Hematopoietic multipotent progenitor cell treated with erythropoietin and hydrocortisone succinate and interleukin-3 and kit ligand, for 15 days (in vitro differentiated cells): ENCODE measurements around the gene CCNL2.

Source experiments
- DNase-seq: peaks from one replicate; pipeline ENCODE4 v3.0.0-alpha.2; 2015; ENCODE audit warnings: low spot score

The CCNL2 gene

DNA sequence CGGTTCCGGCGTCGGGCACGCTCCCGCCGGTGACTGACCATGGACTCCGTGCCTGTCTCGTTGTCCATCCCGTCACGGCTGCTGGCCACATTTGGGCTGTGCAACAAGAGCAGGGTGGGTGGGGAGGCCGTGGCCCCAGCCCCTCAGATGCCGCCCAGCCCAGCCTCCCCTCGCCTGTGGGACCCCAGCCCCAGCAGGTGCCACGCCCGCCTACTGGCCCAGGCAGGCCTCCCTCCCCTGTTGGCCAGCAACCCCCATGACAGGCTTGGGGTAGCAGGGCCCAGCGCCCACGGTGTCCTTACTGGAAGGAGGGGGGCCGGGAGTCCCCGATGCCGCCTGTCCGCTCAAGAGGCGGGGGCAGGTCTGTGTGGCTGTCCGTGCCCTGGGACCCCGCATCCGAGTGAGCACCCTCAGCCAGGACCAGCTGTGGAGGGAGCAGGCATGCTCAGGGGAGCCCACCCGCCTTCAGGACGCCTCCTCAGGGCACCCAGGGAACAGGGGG, 57.0 kb downstream of the CCNL2 start:
- DNase-seq: no peak

DNA sequence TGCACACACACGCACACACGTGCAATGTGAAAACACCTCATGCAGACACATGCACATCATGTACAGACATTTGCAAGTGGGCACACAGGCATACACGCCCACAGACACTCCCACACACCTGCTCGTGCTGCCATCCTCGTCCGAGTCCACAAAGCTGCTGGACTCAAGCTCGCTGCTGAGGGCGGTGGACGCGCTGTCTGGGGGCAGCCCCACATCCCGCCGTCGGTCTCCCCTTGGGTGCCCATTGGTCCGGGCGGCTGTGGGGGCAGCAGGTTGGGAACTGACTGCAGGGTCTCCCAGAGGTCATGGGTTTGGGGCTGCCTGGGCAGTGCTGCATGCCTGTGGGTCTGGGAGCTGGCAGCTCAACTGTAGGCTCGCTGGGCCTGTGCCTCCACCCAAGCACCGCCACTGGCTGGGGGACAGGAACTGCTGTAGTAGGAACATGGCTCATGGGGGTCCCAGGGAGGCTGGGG, 57.5 kb downstream of the CCNL2 start:
- DNase-seq: no peak

DNA sequence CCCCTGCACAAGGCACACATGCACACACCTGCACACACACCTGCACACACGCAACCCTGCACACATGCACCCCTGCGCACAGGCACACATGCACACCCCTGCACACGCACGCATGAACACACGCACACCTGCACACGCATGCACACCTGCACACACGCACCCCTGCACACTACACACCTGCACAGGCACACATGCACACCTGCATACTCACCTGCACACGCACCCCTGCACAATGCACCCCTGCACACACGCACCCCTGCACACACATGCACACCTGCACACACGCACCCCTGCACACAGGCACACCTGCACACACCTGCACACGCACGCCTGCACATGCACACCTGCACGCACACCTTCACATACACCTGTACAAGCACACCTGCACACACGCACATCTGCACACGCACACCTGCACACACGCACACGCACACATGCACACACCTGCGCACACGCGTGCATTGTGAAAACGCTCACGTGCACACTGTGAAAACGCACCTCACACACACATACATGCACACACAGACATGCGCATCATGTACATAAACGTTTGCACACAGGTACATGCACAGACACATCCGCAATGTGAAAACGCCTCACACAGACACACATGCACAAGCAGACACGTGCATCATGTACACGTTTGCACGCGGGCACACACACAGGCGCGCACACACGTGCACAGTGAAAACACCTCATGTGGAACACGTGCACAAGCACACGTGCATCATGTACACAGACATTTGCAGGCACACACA, 58.2 kb downstream of the CCNL2 start:
- no peak for DNase-seq

DNA sequence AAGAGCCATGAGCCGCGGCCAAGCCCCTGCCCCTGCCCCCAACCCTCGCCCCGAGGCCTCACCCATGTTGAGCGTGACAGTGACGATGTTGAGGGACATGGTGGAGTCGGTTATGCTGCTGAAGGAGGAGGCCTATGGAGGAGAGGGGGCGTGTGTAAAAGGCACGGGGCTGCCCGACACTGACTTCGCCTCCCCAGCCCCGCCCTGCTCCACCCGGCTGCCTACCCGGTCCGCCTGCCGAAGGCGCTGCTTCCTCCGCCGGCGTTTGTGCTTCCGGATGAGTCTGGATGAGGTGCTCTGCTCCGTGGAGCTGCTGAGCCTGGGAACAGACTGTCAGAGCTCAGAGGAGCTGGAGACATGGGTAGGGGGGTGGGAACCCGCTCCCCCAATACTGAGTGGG, 59.0 kb downstream of the CCNL2 start:
- no peak for DNase-seq

DNA sequence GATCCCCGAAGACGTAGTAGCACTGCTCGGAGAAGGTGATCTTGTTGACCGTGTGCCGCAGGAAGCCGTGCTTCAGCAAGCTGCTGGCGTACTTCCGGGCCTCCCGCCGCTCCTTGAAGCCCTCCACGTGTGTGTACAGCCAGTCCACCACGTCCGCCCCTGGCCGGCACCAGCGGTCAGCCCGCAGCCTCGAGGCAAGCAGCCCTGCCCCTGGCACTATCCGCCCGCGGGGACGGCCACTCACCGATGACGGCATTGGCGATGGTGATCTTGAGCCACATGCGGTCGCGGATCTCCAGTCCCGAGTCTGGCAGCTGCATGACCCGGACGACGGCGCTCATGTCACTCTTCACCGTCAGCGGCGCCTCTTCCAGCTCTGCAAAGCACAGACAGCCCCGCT, 60.9 kb downstream of the CCNL2 start:
- DNase-seq: no peak

DNA sequence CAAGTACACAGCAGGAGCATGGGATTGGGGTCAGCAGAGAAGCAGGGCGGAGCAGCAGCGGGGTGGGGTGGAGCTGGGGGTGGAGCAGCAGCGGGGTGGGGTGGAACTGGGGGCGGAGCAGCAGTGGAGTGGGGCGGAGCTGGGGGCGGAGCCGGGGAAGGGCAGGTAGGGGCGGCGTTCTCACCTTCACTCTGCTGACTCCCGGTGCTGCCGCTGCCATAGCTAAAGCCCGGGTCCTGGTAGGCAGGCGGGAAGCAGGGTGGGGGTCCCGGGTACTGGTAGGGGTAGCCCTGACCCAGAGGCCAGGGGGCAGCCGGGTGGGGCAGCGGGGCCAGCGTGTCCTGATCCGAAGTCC, 61.4 kb downstream of the CCNL2 start:
- no peak for DNase-seq

DNA sequence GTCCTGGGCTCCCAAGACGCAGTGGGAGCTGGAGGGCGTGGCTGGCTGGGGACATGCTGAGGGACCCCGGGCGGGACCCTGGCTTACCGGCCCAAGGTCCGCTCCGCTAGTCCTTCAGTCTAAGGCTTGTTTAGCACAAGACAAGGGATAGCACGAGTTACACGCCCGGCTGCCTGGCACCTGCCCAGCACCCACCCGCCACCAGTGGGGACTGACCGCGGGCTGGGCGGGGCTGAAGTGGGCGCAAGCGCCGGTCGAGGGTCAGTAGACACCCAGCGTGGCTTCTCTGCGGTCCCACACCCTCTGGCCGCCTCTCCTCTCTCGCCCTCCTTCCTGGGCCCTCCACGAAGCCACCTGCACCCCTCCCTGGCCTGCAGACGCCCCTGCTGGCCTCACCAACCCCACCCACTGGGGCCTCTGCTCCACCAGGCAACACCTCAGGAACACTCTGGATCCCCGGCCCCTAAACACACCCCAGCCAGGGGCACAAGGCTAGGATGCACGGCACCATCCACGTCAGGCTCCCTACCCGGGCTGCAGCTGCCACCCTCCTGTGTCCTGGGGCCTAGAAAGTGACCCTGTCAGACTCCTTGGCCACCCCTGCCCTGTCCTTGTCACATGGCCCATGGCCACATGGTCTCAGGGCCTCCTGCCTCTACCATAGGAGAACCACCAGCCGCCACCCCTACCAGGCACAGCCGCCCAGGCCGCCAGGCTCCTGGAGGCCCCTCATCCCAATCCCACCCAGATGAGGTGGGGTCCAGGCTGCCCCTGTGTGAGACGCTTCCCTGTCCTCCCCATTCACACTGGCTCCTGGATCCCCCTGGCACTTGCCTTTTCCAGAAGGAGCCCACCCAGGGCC, 62.0 kb downstream of the CCNL2 start:
- no peak for DNase-seq

DNA sequence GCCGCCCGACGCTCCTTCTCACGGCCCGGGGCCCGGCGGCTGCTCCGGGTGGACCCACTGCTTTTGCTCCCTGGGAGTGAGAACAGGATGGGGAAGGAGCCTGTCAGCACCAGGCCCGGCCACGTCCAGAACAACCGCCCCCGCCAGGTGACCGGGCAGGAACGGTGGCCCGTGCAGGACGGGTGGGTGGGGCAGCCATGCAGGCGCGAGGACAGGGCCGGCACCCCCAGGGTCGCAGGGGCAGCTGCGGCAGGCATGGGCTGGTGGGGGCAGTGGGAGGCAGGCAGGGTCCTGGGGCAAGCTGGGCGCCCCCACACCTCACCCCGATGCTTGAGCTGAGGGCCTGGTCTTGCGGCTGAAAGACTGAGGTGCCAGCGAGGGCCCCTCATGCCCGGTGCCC, 62.7 kb downstream of the CCNL2 start:
- DNase-seq: no peak

DNA sequence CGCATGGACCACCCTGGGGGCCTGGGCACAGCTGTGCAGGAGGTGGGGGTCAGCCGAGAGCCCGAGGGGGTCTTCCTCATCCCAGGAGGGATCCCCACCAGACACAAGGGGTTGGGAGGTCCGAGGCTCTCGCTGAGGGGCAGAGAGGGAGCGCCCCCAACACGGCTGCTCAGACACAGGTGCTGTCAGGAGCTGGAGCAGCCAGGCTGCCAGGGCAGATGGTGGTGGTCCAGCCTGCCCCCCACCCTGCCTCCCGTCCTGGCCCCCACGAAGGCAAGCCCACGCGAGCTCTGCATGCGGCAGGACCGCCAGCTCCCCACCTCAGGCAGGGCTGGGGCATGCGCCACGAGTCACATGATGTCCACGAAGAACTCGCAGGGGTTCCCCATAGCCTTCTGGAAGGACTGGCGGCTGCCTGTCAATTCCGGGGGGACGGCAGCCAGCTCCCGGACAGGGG, 63.3 kb downstream of the CCNL2 start:
- no peak for DNase-seq
